GM18505 (cell line): Measurements from ENCODE around the gene USF1.
A peak's percentile ranks its signal among the peaks of the same experiment; 100 is the strongest.

Experiments used
- ATAC-seq: cut with Tn5 transposase; IDR thresholded peaks from one replicate; pipeline ENCODE4 v1.9.1; 2021; ENCODE audit not compliant: unreplicated experiment
- POLR2A ChIP-seq: IDR thresholded peaks from 4 replicates; pipeline ENCODE4 v1.6.1; 2011; ENCODE audit warnings: borderline replicate concordance; ENCODE audit not compliant: insufficient read depth, insufficient read length; ENCODE audit errors: extremely low read depth

Gene USF1

GRCh38 chr1:161045736-161046604, at the start of gene USF1:
Gene USF1 (minus strand): TSS chr1:161045977. CDS start chr1:161043275, 2,702 bp downstream.
- peak; percentile 88 for TF ChIP-seq POLR2A
- ATAC-seq: peak; percentile 54

- no peak for ATAC-seq
- no peak for TF ChIP-seq POLR2A
Observed at GRCh38 chr1:161095230-161095629, 49.5 kb upstream of the USF1 start.

GRCh38 chr1:161094481-161094880, 48.7 kb upstream of the USF1 start:
- no peak for ATAC-seq
- no peak for TF ChIP-seq POLR2A

- no peak for TF ChIP-seq POLR2A
- no peak for ATAC-seq
Observed at GRCh38 chr1:161092621-161093028, 46.8 kb upstream of the USF1 start.

- ATAC-seq: no peak
Observed at GRCh38 chr1:161091796-161092507, 46.2 kb upstream of the USF1 start.

GRCh38 chr1:161091093-161091492, 45.3 kb upstream of the USF1 start:
- no peak for ATAC-seq
- no peak for TF ChIP-seq POLR2A

More at GRCh38 chr1:161091796-161092507, 46.2 kb upstream of the USF1 start:
- TF ChIP-seq POLR2A: no peak

- ATAC-seq: no peak
Observed at GRCh38 chr1:161090617-161091016, 44.8 kb upstream of the USF1 start.

GRCh38 chr1:161089938-161090337, 44.2 kb upstream of the USF1 start:
- TF ChIP-seq POLR2A: no peak
- no peak for ATAC-seq

More at GRCh38 chr1:161090617-161091016, 44.8 kb upstream of the USF1 start:
- TF ChIP-seq POLR2A: no peak

GRCh38 chr1:161089251-161089924, 43.6 kb upstream of the USF1 start, which contains the start of gene NECTIN4:
Gene NECTIN4 (minus strand): TSS chr1:161089558. CDS start chr1:161089296, 262 bp downstream.
- no peak for ATAC-seq
- no peak for TF ChIP-seq POLR2A

GRCh38 chr1:161088587-161089110, 42.9 kb upstream of the USF1 start:
- ATAC-seq: no peak
- no peak for TF ChIP-seq POLR2A

GRCh38 chr1:161086457-161086856, 40.7 kb upstream of the USF1 start:
- no peak for TF ChIP-seq POLR2A
- ATAC-seq: no peak

- no peak for TF ChIP-seq POLR2A
- ATAC-seq: no peak
Observed at GRCh38 chr1:161085165-161085564, 39.4 kb upstream of the USF1 start.

GRCh38 chr1:161084597-161084988, 38.8 kb upstream of the USF1 start:
- TF ChIP-seq POLR2A: no peak
- ATAC-seq: no peak
